ENCODE data around the gene JAM3. TPM values are rescaled to one million over a fixed set of nuclear protein-coding genes. Genes with fewer than 3 reads are reported as not detected.

The JAM3 gene
- total RNA-seq, 1 experiment from 2014 or later, result 32.9 TPM

- TF ChIP-seq AR (CRISPR knock-in tag; IDR thresholded peaks at IDR 0.05), result no peak
- no peak for TF ChIP-seq SMAD4 (CRISPR knock-in tag; IDR thresholded peaks at IDR 0.05)
Observed at GRCh38 chr11:134170177-134170918, 101.5 kb downstream of the JAM3 start (continued).

GRCh38 chr11:134170919-134171281, 102.0 kb downstream of the JAM3 start:
- peaks cover 4% of the 10 kb centered on the region for H3K27me3 Mint-ChIP-seq (ENCODE audit: low read depth)
- ChIA-PET CTCF (no interaction called here), POLR2A (no interaction called here)
- no peak overlapping the region for H3K4me3 Mint-ChIP-seq
- no peak for DNase-seq (ENCODE audit: low spot score)
- no peak overlapping the region for H3K27ac Mint-ChIP-seq
- H3K36me3 Mint-ChIP-seq, result peaks cover 94% of the 10 kb centered on the region
- no peak for TF ChIP-seq NFATC4 (CRISPR knock-in tag; IDR thresholded peaks at IDR 0.05)
- TF ChIP-seq FOXP1 (CRISPR knock-in tag; IDR thresholded peaks at IDR 0.05; ENCODE audit: borderline replicate concordance), result no peak
- no peak for TF ChIP-seq IRF2 (CRISPR knock-in tag; IDR thresholded peaks at IDR 0.05; ENCODE audit: borderline replicate concordance, low read depth)
- TF ChIP-seq HMGA2 (CRISPR knock-in tag; IDR thresholded peaks at IDR 0.05), result no peak
- no peak for TF ChIP-seq AFF4 (CRISPR knock-in tag; IDR thresholded peaks at IDR 0.05; ENCODE audit: borderline replicate concordance)
- no peak for TF ChIP-seq ZNF423 (CRISPR knock-in tag; IDR thresholded peaks at IDR 0.05)
- no peak for TF ChIP-seq FOXJ3 (CRISPR knock-in tag; IDR thresholded peaks at IDR 0.05; ENCODE audit: borderline replicate concordance)
- no peak for TF ChIP-seq GTF2I (CRISPR knock-in tag; conservative IDR thresholded peaks at IDR 0.05)
- no peak for TF ChIP-seq ERG (CRISPR knock-in tag; IDR thresholded peaks at IDR 0.05)
- TF ChIP-seq SMAD4 (CRISPR knock-in tag; IDR thresholded peaks at IDR 0.05), result no peak
- ATAC-seq, result no peak
- H3K9me3 Mint-ChIP-seq, result peaks cover 53% of the 10 kb centered on the region
- no peaks in the 10 kb centered on the region for H3K4me1 Mint-ChIP-seq

DNA sequence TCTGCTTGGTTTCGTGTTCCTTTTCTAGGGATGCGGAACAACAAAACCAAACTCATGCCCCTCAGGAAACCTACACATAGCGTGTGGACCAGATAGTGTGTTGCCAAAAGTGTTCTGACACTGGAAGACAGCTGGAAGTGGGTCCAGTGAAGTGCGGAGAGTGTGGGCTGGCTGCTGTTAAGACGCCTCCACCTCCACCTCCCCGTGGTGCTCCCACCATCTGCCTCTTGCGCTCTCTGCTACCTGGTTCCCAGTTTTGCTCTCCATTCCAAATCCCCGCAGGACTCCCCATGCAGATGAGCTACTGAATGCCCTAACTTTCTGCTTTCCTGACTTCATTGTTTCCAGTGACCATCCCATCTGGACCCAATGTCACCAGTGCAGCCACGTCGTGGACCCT, 103.1 kb downstream of the JAM3 start:
- ATAC-seq, result no peak
- H3K9me3 Mint-ChIP-seq, result peaks cover 53% of the 10 kb centered on the region
- peaks cover 4% of the 10 kb centered on the region for H3K27me3 Mint-ChIP-seq (ENCODE audit: low read depth)
- CTCF ChIA-PET, result no interaction called here
- peaks cover 100% of the 10 kb centered on the region for H3K36me3 Mint-ChIP-seq
- no peak for DNase-seq (ENCODE audit: low spot score)
- POLR2A ChIA-PET, result no interaction called here
- no peaks in the 10 kb centered on the region for H3K4me1 Mint-ChIP-seq
- no peak overlapping the region for H3K4me3 Mint-ChIP-seq
- no peak overlapping the region for H3K27ac Mint-ChIP-seq
- TF ChIP-seq AR (CRISPR knock-in tag; IDR thresholded peaks at IDR 0.05) (no peak), FOXJ3 (CRISPR knock-in tag; IDR thresholded peaks at IDR 0.05; ENCODE audit: borderline replicate concordance) (no peak), FOXP4 (CRISPR knock-in tag; IDR thresholded peaks at IDR 0.05) (no peak), AFF4 (CRISPR knock-in tag; IDR thresholded peaks at IDR 0.05; ENCODE audit: borderline replicate concordance) (no peak), NFATC4 (CRISPR knock-in tag; IDR thresholded peaks at IDR 0.05) (no peak), TCF7 (CRISPR knock-in tag; IDR thresholded peaks at IDR 0.05; ENCODE audit: low read depth) (no peak), JAZF1 (CRISPR knock-in tag; IDR thresholded peaks at IDR 0.05) (no peak), ZNF121 (CRISPR knock-in tag; IDR thresholded peaks at IDR 0.05) (no peak)

All from WTC11 (cell line).